GM21360 (cell line): Measurements from ENCODE around the gene KIF6.
"Not testable (repeated sequence)": the region's sequence is repeated elsewhere in the genome, so short reads cannot be mapped to it uniquely, and the experiment has no call there.

Experiments
- ATAC-seq: cut with Tn5 transposase; IDR thresholded peaks from one replicate; pipeline ENCODE4 v1.9.1; 2021; ENCODE audit warnings: mild to moderate bottlenecking, moderate library complexity; ENCODE audit not compliant: unreplicated experiment

The KIF6 gene

GRCh38 chr6:39714802-39715201 is 10.4 kb downstream of the KIF6 start:
- ATAC-seq: no peak

- no peak for ATAC-seq
These were observed 17.1 kb downstream of the KIF6 start for GRCh38 chr6:39707962-39708683.

- ATAC-seq: no peak
These were observed 18.3 kb downstream of the KIF6 start for GRCh38 chr6:39706819-39707335.

- ATAC-seq: no peak
These were observed 22.9 kb downstream of the KIF6 start for GRCh38 chr6:39702265-39702664.

GRCh38 chr6:39700362-39700761 is 24.8 kb downstream of the KIF6 start:
- no peak for ATAC-seq

GRCh38 chr6:39698789-39699188 is 26.4 kb downstream of the KIF6 start:
- ATAC-seq: no peak

GRCh38 chr6:39696986-39697788 is 28.0 kb downstream of the KIF6 start:
- no peak for ATAC-seq

GRCh38 chr6:39695447-39695846 is 29.8 kb downstream of the KIF6 start:
- ATAC-seq: no peak

- ATAC-seq: no peak
These were observed 32.0 kb downstream of the KIF6 start for GRCh38 chr6:39693206-39693605.

GRCh38 chr6:39688494-39688893 is 36.7 kb downstream of the KIF6 start:
- ATAC-seq: no peak

GRCh38 chr6:39686976-39687375 is 38.2 kb downstream of the KIF6 start:
- ATAC-seq: no peak

GRCh38 chr6:39685938-39686337 is 39.3 kb downstream of the KIF6 start:
- ATAC-seq: no peak

GRCh38 chr6:39685489-39685826 is 39.8 kb downstream of the KIF6 start:
- ATAC-seq: no peak

GRCh38 chr6:39684790-39685488 is 40.3 kb downstream of the KIF6 start:
- no peak for ATAC-seq

GRCh38 chr6:39681674-39682121 is 43.5 kb downstream of the KIF6 start:
- ATAC-seq: no peak

GRCh38 chr6:39678914-39679313 is 46.3 kb downstream of the KIF6 start:
- no peak for ATAC-seq

GRCh38 chr6:39677318-39677717 is 47.9 kb downstream of the KIF6 start:
- ATAC-seq: not testable (repeated sequence)

- ATAC-seq: no peak
These were observed 54.7 kb downstream of the KIF6 start for GRCh38 chr6:39670519-39670918.

- no peak for ATAC-seq
These were observed 55.2 kb downstream of the KIF6 start for GRCh38 chr6:39669973-39670342.

GRCh38 chr6:39669207-39669972 is 55.8 kb downstream of the KIF6 start:
- no peak for ATAC-seq
